BLaER1 treated with 17β-estradiol and CSF1 and Interleukin-3, amounts not matched to agents 10 nM and 100 nM (cell line): Measurements from ENCODE around the gene SPINK13.
"Not testable (repeated sequence)": the region's sequence is repeated elsewhere in the genome, so short reads cannot be mapped to it uniquely, and the experiment has no call there.

Experiments used
- H3K27ac ChIP-seq, 11 experiments: shearing (Covaris generic); formaldehyde crosslinking; 2 replicates each; pipeline ENCODE4 v1.8.1; 2022
- H3K27me3 ChIP-seq, 11 experiments: shearing (Covaris generic); formaldehyde crosslinking; 2 replicates each; pipeline ENCODE4 v1.8.1; 2022
- H3K36me3 ChIP-seq, 11 experiments: shearing (Covaris generic); formaldehyde crosslinking; 2 replicates each; pipeline ENCODE4 v1.8.1; 2022
- H3K4me1 ChIP-seq, 10 experiments: shearing (Covaris generic); formaldehyde crosslinking; 2 replicates each; pipeline ENCODE4 v1.8.1; 2022
- H3K4me2 ChIP-seq, 11 experiments: shearing (Covaris generic); formaldehyde crosslinking; 2 replicates each; pipeline ENCODE4 v1.8.1; 2022
- H3K4me3 ChIP-seq, 10 experiments: shearing (Covaris generic); formaldehyde crosslinking; 2 replicates each; pipeline ENCODE4 v1.8.1; 2022
- H3K9ac ChIP-seq, 11 experiments: shearing (Covaris generic); formaldehyde crosslinking; 2 replicates each; pipeline ENCODE4 v1.8.1; 2022
- H3K9me3 ChIP-seq, 11 experiments: shearing (Covaris generic); formaldehyde crosslinking; replicated peaks in 1 of 11; 2 replicates each; pipeline ENCODE4 v1.8.1; 2022
- H4K20me1 ChIP-seq, 11 experiments: shearing (Covaris generic); formaldehyde crosslinking; 2 replicates each; pipeline ENCODE4 v1.8.1; 2022
- Cebpa-rat ChIP-seq, 11 experiments: shearing (Covaris generic); IDR thresholded peaks; 2 replicates each; pipeline ENCODE4 v1.8.1; 2022

The SPINK13 gene

DNA sequence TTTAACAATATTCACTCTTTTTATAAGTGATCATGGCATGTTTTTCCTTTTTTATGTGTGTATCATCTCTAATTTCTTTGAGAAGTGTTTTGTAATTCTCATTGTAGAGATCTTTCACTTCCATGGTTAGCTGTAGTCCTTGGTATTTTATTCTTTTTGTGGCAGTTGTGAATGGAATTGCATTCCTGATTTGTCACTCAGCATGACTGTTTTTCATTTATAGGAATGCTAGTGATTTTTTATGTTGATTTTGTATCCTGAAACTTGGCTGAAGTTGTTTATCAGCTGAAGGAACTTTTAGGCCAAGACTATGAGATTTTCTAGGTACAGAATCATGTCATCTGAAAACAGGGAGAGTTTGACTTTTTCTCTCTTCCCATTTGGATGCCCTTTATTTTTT is 13.1 kb upstream of the SPINK13 start:
- H4K20me1 ChIP-seq, result no peaks in the 10 kb centered on the region
- no peak overlapping the region for H3K27ac ChIP-seq
- no peak overlapping the region for H3K4me2 ChIP-seq
- H3K9me3 ChIP-seq, result peaks cover 22 to 44% (median 28%) of the 10 kb centered on the region in 11 experiments
- H3K36me3 ChIP-seq, result no peaks in the 10 kb centered on the region
- no peaks in the 10 kb centered on the region for H3K4me1 ChIP-seq
- no peak for TF ChIP-seq Cebpa-rat (IDR thresholded peaks at IDR 0.05)
- H3K4me3 ChIP-seq, result no peak overlapping the region
- H3K9ac ChIP-seq, result no peak overlapping the region
- no peaks in the 10 kb centered on the region for H3K27me3 ChIP-seq

- Histone ChIP-seq H3K4me2 (no peak overlapping the region), H3K27ac (no peak overlapping the region), H3K27me3 (no peaks in the 10 kb centered on the region), H3K36me3 (no peaks in the 10 kb centered on the region), H3K4me1 (no peaks in the 10 kb centered on the region), H4K20me1 (no peaks in the 10 kb centered on the region), H3K9me3 (peaks cover 22 to 39% (median 28%) of the 10 kb centered on the region in 11 experiments), H3K4me3 (no peak overlapping the region), H3K9ac (no peak overlapping the region)
- no peak for TF ChIP-seq Cebpa-rat (IDR thresholded peaks at IDR 0.05)
Measured at GRCh38 chr5:148259288-148259687, 9.3 kb upstream of the SPINK13 start.

- Histone ChIP-seq H3K36me3 (no peaks in the 10 kb centered on the region), H3K4me2 (no peak overlapping the region), H3K4me1 (no peaks in the 10 kb centered on the region), H4K20me1 (no peaks in the 10 kb centered on the region), H3K4me3 (no peak overlapping the region), H3K9ac (no peak overlapping the region), H3K9me3 (peaks cover 25 to 44% (median 36%) of the 10 kb centered on the region in 11 experiments), H3K27ac (no peak overlapping the region), H3K27me3 (no peaks in the 10 kb centered on the region)
- no peak for TF ChIP-seq Cebpa-rat (IDR thresholded peaks at IDR 0.05)
Measured at GRCh38 chr5:148261221-148261620, 7.4 kb upstream of the SPINK13 start.

DNA sequence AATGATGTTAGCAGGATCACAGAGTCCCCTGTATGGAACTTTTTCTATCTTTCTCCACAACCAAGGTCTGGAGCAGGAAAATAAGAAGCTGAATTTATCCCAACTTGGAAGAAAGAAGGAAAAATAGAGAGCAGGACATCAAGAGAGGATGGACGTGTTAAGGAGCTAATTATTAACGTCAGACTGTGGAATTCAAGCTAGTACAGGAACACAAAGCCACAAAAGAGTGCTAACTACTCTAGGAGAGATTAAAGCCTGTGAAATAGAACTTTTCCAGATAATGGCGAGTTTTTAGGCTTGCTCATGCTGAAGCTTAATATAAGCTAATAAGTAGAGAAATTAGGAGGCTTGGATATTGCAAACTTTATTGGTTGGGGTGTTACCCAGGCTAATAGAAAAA is 632 bp upstream of the SPINK13 start:
- H3K9me3 ChIP-seq, result peaks cover 0 to 10% (median 6%) of the 10 kb centered on the region in 11 experiments; a peak in 11 of 22 replicates
- no peaks in the 10 kb centered on the region for H3K4me1 ChIP-seq
- H4K20me1 ChIP-seq, result no peaks in the 10 kb centered on the region
- H3K27ac ChIP-seq, result no peak overlapping the region
- H3K4me2 ChIP-seq, result no peak overlapping the region
- H3K36me3 ChIP-seq, result no peaks in the 10 kb centered on the region
- no peak for TF ChIP-seq Cebpa-rat (IDR thresholded peaks at IDR 0.05)
- no peak overlapping the region for H3K4me3 ChIP-seq
- no peaks in the 10 kb centered on the region for H3K27me3 ChIP-seq
- no peak overlapping the region for H3K9ac ChIP-seq

DNA sequence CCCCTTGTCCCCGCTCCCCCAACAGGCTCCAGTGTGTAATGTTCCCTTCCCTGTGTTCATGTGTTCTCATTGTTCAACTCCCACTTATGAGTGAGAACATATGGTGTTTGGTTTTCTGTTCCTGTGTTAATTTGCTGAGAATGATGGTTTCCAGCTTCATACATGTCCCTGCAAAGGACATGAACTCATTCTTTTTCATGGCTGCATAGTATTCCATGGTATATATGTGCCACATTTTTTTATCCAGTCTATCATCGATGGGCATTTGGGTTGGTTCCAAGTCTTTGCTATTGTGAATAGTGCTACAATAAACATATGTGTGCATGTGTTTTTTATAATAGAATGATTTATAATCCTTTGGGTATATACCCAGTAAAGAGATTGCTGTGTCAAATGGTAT is 6.5 kb downstream of the SPINK13 start:
- not testable (repeated sequence) for H4K20me1 ChIP-seq, H3K27me3 ChIP-seq, H3K4me2 ChIP-seq, H3K4me1 ChIP-seq, H3K9me3 ChIP-seq, H3K9ac ChIP-seq, H3K4me3 ChIP-seq, H3K36me3 ChIP-seq, H3K27ac ChIP-seq

DNA sequence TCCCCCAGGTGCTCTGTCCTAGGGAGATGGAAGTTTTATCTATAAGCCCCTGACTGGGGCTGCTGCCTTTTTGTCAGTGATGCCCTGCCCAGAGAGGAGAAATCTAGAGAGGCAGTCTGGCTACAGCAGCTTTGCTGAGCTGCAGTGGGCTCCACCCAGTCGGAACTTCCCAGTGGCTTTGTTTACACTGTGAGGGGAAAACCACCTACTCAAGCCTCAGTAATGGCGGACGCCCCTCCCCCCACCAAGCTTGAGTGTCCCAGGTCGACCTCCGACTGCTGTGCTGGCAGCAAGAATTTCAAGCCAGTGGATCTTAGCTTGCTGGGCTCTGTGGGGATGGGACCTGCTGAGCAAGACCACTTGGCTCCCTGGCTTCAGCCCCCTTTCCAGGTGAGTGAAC is 12.3 kb downstream of the SPINK13 start:
- not testable (repeated sequence) for H3K27me3 ChIP-seq, H3K9ac ChIP-seq, H3K9me3 ChIP-seq, H3K27ac ChIP-seq, H3K4me1 ChIP-seq, H4K20me1 ChIP-seq, H3K36me3 ChIP-seq, H3K4me3 ChIP-seq
- H3K4me2 ChIP-seq, result peak overlapping the region in 1 of 11 experiments; percentile 19; a peak in 1 of 22 replicates

GRCh38 chr5:148281336-148281735 is 12.7 kb downstream of the SPINK13 start:
- H3K9ac ChIP-seq, H4K20me1 ChIP-seq, H3K27ac ChIP-seq, H3K27me3 ChIP-seq, H3K36me3 ChIP-seq, H3K9me3 ChIP-seq, H3K4me3 ChIP-seq, H3K4me1 ChIP-seq: not testable (repeated sequence)
- H3K4me2 ChIP-seq, result peak overlapping the region in 1 of 11 experiments; percentile 19; a peak in 1 of 22 replicates

- no peak overlapping the region for H3K4me3 ChIP-seq
- no peak for TF ChIP-seq Cebpa-rat (IDR thresholded peaks at IDR 0.05)
- H3K4me2 ChIP-seq, result no peak overlapping the region
- no peaks in the 10 kb centered on the region for H3K36me3 ChIP-seq
- no peak overlapping the region for H3K9ac ChIP-seq
- peaks cover 0 to 5% (median 0%) of the 10 kb centered on the region in 10 experiments; a peak in 1 of 20 replicates for H3K4me1 ChIP-seq
- no peaks in the 10 kb centered on the region for H3K9me3 ChIP-seq
- no peaks in the 10 kb centered on the region for H4K20me1 ChIP-seq
- H3K27me3 ChIP-seq, result no peaks in the 10 kb centered on the region
- no peak overlapping the region for H3K27ac ChIP-seq
Measured at GRCh38 chr5:148290271-148291195, 21.9 kb downstream of the SPINK13 start.

GRCh38 chr5:148297731-148298130 is 29.1 kb downstream of the SPINK13 start:
- no peaks in the 10 kb centered on the region for H3K36me3 ChIP-seq
- H3K9ac ChIP-seq, result no peak overlapping the region
- no peak overlapping the region for H3K4me2 ChIP-seq
- no peak overlapping the region for H3K27ac ChIP-seq
- TF ChIP-seq Cebpa-rat (IDR thresholded peaks at IDR 0.05), result no peak
- H3K4me1 ChIP-seq, result no peaks in the 10 kb centered on the region
- no peaks in the 10 kb centered on the region for H4K20me1 ChIP-seq
- no peak overlapping the region for H3K4me3 ChIP-seq
- no peaks in the 10 kb centered on the region for H3K27me3 ChIP-seq
- 0 out of 22 replicates have a peak, but pooled peaks cover 0 to 3% (median 0%) of the 10 kb centered on the region in 11 experiments for H3K9me3 ChIP-seq

DNA sequence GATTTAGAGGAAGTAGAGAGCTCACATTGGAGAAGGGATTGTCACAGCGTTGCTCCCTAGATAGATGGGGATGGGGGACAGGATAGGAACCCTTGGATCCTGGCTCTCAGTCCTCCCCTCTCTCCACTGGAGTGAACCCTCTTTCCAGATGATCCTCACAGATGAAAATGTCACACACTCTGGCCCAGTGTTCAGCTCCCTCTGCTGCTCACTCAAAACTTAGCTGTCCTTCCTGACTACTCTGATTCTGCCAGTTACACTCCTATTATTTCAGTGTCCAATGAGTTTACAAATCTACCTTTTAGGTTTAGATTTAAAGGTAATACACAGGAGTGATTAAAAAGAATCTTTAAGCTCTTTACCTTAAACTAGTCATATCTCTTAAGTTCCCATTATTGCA is 37.9 kb downstream of the SPINK13 start:
- peaks cover 0 to 7% (median 0%) of the 10 kb centered on the region in 10 experiments; a peak in 3 of 20 replicates for H3K4me1 ChIP-seq
- no peak overlapping the region for H3K27ac ChIP-seq
- no peak for TF ChIP-seq Cebpa-rat (IDR thresholded peaks at IDR 0.05)
- H3K9me3 ChIP-seq, result peaks cover 0 to 35% (median 0%) of the 10 kb centered on the region in 11 experiments; a peak in 5 of 22 replicates
- H3K36me3 ChIP-seq, result no peaks in the 10 kb centered on the region
- no peaks in the 10 kb centered on the region for H3K27me3 ChIP-seq
- no peak overlapping the region for H3K4me3 ChIP-seq
- H4K20me1 ChIP-seq, result no peaks in the 10 kb centered on the region
- no peak overlapping the region for H3K9ac ChIP-seq
- H3K4me2 ChIP-seq, result no peak overlapping the region
